Activated T-helper 17 cell treated with anti-CD3 and anti-CD28 coated beads, Interleukin-2, amount 50 U/mL, for 72 hours (primary cell): ENCODE data around the gene SERPINB10. TPM values are rescaled to one million over a fixed set of nuclear protein-coding genes. Genes with fewer than 3 reads are reported as not detected.

Experiments used
- ATAC-seq: fragments of 150-1000 bp; cut with Tn5 transposase; replicated peaks from 2 replicates; pipeline ENCODE4 v1.10.0; 2021; ENCODE audit warnings: mild to moderate bottlenecking, moderate library complexity
- H3K27ac Mint-ChIP-seq: one replicate; pipeline ENCODE4 v1.8.0; 2022; ENCODE audit warnings: mixed read lengths
- H3K27me3 Mint-ChIP-seq: one replicate; pipeline ENCODE4 v1.8.0; 2022; ENCODE audit warnings: mixed read lengths
- H3K36me3 Mint-ChIP-seq: one replicate; pipeline ENCODE4 v1.8.0; 2022; ENCODE audit warnings: low read depth, mild to moderate bottlenecking, mixed read lengths
- H3K4me1 Mint-ChIP-seq: one replicate; pipeline ENCODE4 v1.8.0; 2022; ENCODE audit warnings: mixed read lengths
- H3K4me3 Mint-ChIP-seq: one replicate; pipeline ENCODE4 v1.8.0; 2022; ENCODE audit warnings: mild to moderate bottlenecking, mixed read lengths
- H3K9me3 Mint-ChIP-seq: one replicate; pipeline ENCODE4 v1.8.0; 2022; ENCODE audit warnings: mixed read lengths
- total RNA-seq, 2 donors: library from RNA; stranded (reverse); gene quantifications; one replicate each; pipeline ENCODE4 v1.2.3, GENCODE V29; 2022

SERPINB10 gene
- total RNA-seq, 2 donors from 2014 or later: not detected

DNA sequence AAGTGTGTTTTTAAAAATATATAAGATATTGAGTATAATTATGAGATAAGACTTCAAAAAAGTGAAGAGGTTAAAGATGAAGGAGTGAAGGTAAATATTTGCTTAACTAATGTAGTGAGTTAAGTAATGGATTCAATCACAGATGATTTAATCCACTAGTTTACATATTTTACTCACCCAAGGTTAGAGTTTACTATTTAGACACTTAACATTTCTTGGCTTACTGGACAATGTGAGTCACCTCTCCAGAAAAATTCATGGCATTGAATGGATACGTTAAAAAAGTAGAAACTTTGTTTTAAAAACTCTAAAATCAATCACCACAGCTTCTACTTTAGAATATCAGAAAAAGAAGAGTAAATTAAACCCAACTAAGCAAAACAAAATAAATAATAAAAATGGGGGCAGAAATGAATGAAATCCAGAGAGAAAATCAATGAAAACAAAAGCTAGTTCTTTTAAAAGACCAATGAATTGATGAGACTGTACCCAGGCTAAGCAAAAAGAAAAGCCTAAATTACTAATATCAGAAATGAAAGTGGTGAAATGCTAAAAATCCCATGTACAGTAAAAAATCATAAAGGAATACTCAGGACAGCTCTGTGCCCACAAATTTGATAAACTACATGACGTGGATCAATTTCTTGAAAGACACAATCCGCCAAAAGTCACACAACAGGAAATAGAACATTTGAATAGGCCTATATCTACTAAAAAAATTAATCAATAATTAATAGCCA lies 39.5 kb downstream of the SERPINB10 start:
- ATAC-seq: no peak
- H3K36me3 Mint-ChIP-seq: peaks cover 7% of the 10 kb centered on the region
- no peak overlapping the region for H3K4me3 Mint-ChIP-seq
- H3K27ac Mint-ChIP-seq: peak overlapping the region; percentile 72
- peaks cover 5% of the 10 kb centered on the region for H3K9me3 Mint-ChIP-seq
- H3K4me1 Mint-ChIP-seq: peaks cover 19% of the 10 kb centered on the region
- H3K27me3 Mint-ChIP-seq: peaks cover 29% of the 10 kb centered on the region

DNA sequence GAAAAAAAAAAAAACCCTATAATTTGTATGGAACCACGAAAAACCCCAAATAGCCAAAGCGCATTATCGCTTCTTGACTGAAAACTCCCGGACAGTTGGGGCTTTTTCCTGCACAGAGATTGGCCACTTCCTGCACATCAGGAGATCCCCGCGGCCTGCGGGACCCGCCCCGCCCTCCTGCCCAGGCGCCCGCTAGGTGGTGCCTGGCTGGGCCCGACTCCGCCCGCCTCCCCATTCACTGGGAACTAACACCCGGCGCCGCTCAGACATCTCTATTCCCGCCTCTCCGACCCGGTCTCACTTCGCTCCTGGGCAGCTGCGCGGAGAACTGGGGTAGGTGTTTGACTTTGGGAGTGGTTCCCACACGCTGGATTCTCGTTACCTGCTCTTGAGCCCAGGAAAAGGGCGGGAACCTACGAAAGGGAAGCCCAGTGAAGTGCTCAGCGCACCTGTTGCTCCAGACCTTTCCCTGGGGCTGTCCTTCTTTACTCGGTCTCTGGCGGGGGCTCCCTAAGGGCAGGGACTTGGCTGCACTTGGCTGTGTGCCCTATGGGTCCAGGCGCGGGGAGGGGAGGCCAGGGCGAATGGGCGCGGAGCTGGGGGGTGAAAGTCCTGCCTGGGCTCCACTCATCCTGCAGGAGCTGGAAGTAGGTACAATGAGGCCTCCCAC lies 41.4 kb downstream of the SERPINB10 start, which contains the start of gene HMSD:
TSS of gene HMSD (plus strand) at position 234 of the 670 bp plus-strand sequence. CDS start 4,155 bp downstream, outside the sequence.
- Mint-ChIP-seq H3K4me1 (peaks cover 19% of the 10 kb centered on the region), H3K27ac (peak within 1 kb of the TSS; percentile 85), H3K9me3 (peaks cover 5% of the 10 kb centered on the region), H3K27me3 (peaks cover 10% of the 10 kb centered on the region), H3K36me3 (peaks cover 11% of the 10 kb centered on the region), H3K4me3 (peak within 1 kb of the TSS; percentile 58)
- ATAC-seq: peak; percentile 85

DNA sequence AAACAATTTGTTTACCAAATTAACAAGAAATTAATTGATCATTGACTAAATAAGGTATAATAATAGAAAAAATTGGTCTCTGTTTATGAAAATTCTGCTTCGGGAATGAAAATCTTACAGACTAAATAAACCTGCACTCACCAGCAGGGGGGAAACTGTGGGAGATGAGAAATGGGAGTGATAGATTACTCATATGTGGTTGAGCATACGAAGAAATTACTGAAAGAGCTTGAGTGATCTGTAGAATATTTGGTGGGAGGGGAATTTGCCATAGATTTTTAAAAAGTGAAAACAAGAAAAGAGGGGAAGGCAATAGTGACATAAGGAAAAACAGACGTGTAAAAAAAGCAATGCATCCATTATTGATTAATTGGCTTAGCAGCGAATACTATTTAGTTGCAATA lies 43.5 kb downstream of the SERPINB10 start:
- Mint-ChIP-seq H3K27ac (peak overlapping the region; percentile 56), H3K9me3 (peaks cover 5% of the 10 kb centered on the region), H3K4me3 (peak overlapping the region; percentile 58), H3K27me3 (peaks cover 17% of the 10 kb centered on the region), H3K4me1 (peaks cover 19% of the 10 kb centered on the region), H3K36me3 (peaks cover 20% of the 10 kb centered on the region)
- peak; percentile 60 for ATAC-seq

GRCh38 chr18:63953811-63954210 lies 46.1 kb downstream of the SERPINB10 start:
- no peak overlapping the region for H3K27ac Mint-ChIP-seq
- H3K4me3 Mint-ChIP-seq: no peak overlapping the region
- peaks cover 20% of the 10 kb centered on the region for H3K36me3 Mint-ChIP-seq
- peaks cover 10% of the 10 kb centered on the region for H3K4me1 Mint-ChIP-seq
- peaks cover 15% of the 10 kb centered on the region for H3K27me3 Mint-ChIP-seq
- no peak for ATAC-seq
- peaks cover 5% of the 10 kb centered on the region for H3K9me3 Mint-ChIP-seq

DNA sequence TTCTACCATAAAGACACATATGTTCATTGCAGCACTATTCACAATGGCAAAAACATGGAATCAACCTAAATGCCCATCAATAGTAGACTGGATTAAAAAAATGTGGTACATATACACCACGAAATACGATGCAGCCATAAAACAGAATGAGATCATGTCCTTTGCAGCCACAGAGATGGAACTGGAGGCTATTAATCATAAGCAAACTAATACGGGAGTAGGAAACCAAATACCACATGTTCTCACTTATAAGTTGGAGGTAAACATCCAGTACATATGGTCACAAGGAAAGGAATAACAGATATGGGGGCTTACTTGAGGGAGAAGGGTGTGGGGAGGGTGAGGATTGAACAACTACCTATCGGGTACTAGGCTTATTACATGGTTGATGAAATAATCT lies 49.0 kb downstream of the SERPINB10 start:
- Mint-ChIP-seq H3K4me3 (no peak overlapping the region), H3K27me3 (peaks cover 22% of the 10 kb centered on the region), H3K9me3 (no peaks in the 10 kb centered on the region), H3K4me1 (peaks cover 2% of the 10 kb centered on the region), H3K27ac (no peak overlapping the region), H3K36me3 (peaks cover 13% of the 10 kb centered on the region)
- ATAC-seq: peak; percentile 42

DNA sequence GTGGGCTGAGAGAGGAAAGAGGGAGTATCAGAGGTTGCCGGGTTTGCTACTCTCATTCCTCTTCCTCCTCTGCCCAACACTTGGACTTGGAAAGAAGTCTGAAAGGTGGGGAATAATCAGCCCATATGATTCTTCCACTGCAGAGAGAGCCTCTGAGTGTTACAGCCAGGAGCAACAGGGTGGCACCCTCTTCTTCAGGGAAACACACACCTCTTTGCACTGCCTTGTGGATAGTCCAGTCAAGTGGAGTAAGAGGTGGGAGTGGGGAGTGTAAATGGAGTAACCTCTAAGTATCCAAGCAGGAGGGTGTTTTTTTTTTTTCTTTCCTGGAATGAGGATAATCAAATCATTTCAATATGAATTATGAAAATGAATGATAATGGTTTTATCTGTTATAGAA lies 53.1 kb downstream of the SERPINB10 start:
- ATAC-seq: no peak
- Mint-ChIP-seq H3K4me1 (peaks cover 9% of the 10 kb centered on the region), H3K27me3 (peaks cover 16% of the 10 kb centered on the region), H3K9me3 (no peaks in the 10 kb centered on the region), H3K4me3 (no peak overlapping the region), H3K36me3 (no peaks in the 10 kb centered on the region), H3K27ac (no peak overlapping the region)

DNA sequence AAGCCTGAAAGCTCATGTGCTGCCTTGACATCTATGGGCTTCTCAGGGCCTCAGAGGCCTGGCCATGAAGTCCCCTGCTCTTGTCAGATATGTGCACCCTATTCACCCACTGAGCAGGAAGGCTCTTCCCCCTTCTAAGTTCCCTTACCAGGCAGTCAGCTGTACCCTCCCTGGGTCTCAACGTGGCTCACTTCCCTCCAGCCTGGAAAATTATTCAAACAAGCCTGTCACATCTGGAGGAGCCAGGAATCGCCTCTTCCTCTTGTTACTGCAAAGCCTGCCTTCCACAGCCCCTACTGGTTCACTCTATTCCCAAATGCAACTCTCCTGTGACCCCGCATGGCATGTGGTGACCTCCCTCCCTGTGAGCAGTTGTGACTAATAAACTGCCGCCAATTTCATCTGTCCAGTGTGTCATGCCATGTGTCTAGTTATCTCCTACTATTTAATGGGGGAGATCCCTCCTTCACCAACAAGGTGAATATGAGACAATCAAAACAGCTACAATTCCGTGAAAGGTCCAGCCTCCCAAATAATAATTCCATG lies 53.8 kb downstream of the SERPINB10 start:
- Mint-ChIP-seq H3K4me1 (peaks cover 9% of the 10 kb centered on the region), H3K27ac (peak overlapping the region; percentile 7), H3K4me3 (no peak overlapping the region), H3K9me3 (no peaks in the 10 kb centered on the region), H3K36me3 (no peaks in the 10 kb centered on the region), H3K27me3 (peaks cover 14% of the 10 kb centered on the region)
- ATAC-seq: no peak

- no peak overlapping the region for H3K4me3 Mint-ChIP-seq
- H3K9me3 Mint-ChIP-seq: no peaks in the 10 kb centered on the region
- H3K27me3 Mint-ChIP-seq: peaks cover 10% of the 10 kb centered on the region
- peak overlapping the region; percentile 7 for H3K27ac Mint-ChIP-seq
- peak; percentile 84 for ATAC-seq
- H3K4me1 Mint-ChIP-seq: peaks cover 9% of the 10 kb centered on the region
- H3K36me3 Mint-ChIP-seq: no peaks in the 10 kb centered on the region
Measured at GRCh38 chr18:63962137-63962536, 54.4 kb downstream of the SERPINB10 start.

DNA sequence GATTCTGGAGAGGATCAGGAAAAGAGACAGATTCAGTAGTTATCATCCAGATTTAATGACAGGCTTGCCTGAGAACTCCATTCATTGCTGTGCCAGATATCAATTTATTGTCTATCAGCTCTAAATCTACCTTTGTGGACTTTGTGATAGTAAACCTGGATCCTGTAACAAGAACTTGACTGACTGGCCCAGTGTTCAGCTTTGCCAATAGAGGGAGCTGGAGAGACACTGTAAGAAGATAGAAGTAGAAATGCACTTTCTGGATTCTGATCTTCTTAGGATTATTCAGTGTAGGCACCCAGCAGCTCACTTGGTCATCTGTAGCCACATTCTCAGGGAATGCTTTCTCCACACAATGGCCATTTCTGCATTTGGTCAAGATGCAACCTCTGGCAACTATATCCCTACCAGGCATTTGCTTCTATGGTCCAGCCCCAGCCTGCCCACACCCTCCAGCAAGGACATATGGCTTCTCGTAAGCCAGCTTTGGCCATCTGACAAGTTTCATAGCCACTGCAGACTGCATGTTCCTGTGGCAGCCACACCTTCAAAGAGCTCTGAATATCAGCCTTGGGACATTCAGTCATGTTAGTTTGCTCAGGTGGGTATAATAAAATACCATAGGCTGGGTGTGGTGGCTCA lies 56.0 kb downstream of the SERPINB10 start:
- Mint-ChIP-seq H3K27me3 (peaks cover 7% of the 10 kb centered on the region), H3K4me1 (peaks cover 9% of the 10 kb centered on the region), H3K4me3 (no peak overlapping the region), H3K36me3 (no peaks in the 10 kb centered on the region), H3K27ac (no peak overlapping the region), H3K9me3 (no peaks in the 10 kb centered on the region)
- ATAC-seq: peak; percentile 57

GRCh38 chr18:63964908-63965307 lies 57.1 kb downstream of the SERPINB10 start:
- H3K27ac Mint-ChIP-seq: no peak overlapping the region
- H3K4me3 Mint-ChIP-seq: no peak overlapping the region
- peaks cover 9% of the 10 kb centered on the region for H3K4me1 Mint-ChIP-seq
- H3K27me3 Mint-ChIP-seq: peaks cover 7% of the 10 kb centered on the region
- ATAC-seq: no peak
- H3K9me3 Mint-ChIP-seq: no peaks in the 10 kb centered on the region
- H3K36me3 Mint-ChIP-seq: peaks cover 3% of the 10 kb centered on the region

GRCh38 chr18:63965716-63966330 lies 58.1 kb downstream of the SERPINB10 start:
- H3K36me3 Mint-ChIP-seq: peaks cover 8% of the 10 kb centered on the region
- no peak for ATAC-seq
- H3K27me3 Mint-ChIP-seq: peaks cover 4% of the 10 kb centered on the region
- peaks cover 12% of the 10 kb centered on the region for H3K4me1 Mint-ChIP-seq
- no peaks in the 10 kb centered on the region for H3K9me3 Mint-ChIP-seq
- H3K27ac Mint-ChIP-seq: no peak overlapping the region
- H3K4me3 Mint-ChIP-seq: no peak overlapping the region

DNA sequence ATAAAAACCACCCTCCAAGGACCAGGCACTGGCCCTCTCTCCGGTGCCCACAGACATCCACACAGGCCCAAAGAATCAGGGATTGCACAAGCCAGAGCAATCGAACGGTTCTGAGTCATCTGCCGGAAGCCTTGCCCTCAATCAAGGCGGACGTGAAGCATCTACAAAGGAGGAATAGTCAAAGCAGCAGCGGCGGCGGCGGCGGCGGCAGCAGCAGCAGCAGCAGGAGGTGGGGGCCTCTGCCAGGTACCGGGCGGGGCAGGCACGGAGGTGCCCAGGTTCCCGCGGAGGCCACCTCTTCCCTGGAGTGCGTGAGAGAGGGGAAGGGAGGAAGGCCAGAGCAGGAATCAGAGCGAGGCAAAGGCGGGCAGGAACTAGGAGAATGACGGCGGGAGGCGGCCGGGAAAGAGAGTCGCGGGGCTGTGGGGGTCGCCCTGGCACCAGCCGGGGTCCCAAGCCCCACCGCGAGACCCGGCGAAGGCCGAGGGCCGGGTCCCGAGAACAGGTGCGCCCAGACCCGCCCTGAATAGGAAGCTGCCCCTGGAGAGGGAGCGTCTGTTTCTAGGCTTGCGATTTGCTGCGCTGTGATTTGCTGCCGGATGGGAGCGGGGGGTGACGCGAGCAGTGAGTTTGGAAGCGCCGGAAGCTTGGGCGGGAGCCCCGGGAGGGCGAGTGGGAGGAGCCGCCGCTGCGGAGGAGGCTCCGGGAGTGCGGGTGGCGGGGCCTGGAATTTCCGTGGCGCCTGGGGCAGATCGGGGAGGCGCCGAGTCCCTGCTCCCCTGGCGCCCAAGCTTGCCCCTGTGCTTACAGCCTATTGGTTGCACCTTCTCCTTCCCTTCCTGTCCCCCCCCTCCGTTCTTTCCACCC lies 62.4 kb downstream of the SERPINB10 start, which contains the start of gene SERPINB8:
TSS of gene SERPINB8 (plus strand) at position 140 of the 867 bp plus-strand sequence. CDS start 8,228 bp downstream, outside the sequence.
- Mint-ChIP-seq H3K9me3 (no peaks in the 10 kb centered on the region), H3K4me3 (peak within 1 kb of the TSS; percentile 85), H3K27ac (peak within 1 kb of the TSS; percentile 85), H3K4me1 (peaks cover 11% of the 10 kb centered on the region), H3K36me3 (peaks cover 13% of the 10 kb centered on the region), H3K27me3 (no peaks in the 10 kb centered on the region)
- peak; percentile 90 for ATAC-seq

DNA sequence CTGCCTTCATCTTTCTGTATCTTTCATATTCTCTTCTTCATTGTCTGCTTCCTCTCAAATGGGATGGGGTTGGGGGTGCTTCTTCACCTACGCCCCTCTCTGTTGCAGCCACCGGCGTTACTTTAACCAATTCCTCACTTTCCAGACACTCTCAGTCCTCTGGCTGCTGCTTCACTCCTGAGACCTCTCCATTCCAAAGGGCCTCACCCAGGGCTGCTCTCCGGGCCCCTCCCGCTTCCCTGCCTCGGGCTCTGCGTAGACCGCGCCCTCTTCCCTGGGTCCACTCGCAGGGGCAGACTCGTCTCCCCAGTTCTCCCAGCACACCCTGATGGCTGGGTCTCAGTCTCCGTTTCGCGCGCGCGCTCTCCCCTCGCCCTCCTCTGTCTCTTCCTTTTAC lies 63.0 kb downstream of the SERPINB10 start:
- peak; percentile 1 for ATAC-seq
- H3K36me3 Mint-ChIP-seq: peaks cover 13% of the 10 kb centered on the region
- H3K4me3 Mint-ChIP-seq: peak overlapping the region; percentile 85
- no peaks in the 10 kb centered on the region for H3K27me3 Mint-ChIP-seq
- no peaks in the 10 kb centered on the region for H3K9me3 Mint-ChIP-seq
- H3K27ac Mint-ChIP-seq: peak overlapping the region; percentile 85
- H3K4me1 Mint-ChIP-seq: peaks cover 11% of the 10 kb centered on the region
